GM23338 (cell line): ENCODE data around the gene HBA1. TPM values are rescaled to one million over a fixed set of nuclear protein-coding genes. Genes with fewer than 3 reads are reported as not detected.
"Not testable (repeated sequence)": the region's sequence is repeated elsewhere in the genome, so short reads cannot be mapped to it uniquely, and the experiment has no call there.

Source experiments
- ATAC-seq: fragments of 200-7000 bp; cut with Tn5 transposase; 3 replicates; pipeline ENCODE4 v1.9.1; 2020
- DNase-seq: peaks from one replicate; pipeline ENCODE4 v3.0.0-alpha.2; 2015; ENCODE audit warnings: low spot score
- H2AFZ ChIP-seq: fragments of 200-600 bp; sonication (generic); 2 replicates; pipeline ENCODE4 v1.8.0; 2016; ENCODE audit warnings: antibody characterized with exemption, mild to moderate bottlenecking, moderate library complexity
- H3F3A ChIP-seq: fragments of 200-600 bp; sonication (generic); replicated peaks from 2 replicates; pipeline ENCODE4 v1.8.0; 2017; ENCODE audit warnings: antibody characterized with exemption, mixed run types, low read depth
- H3K27ac ChIP-seq: fragments of 200-600 bp; sonication (generic); 2 replicates; pipeline ENCODE4 v1.6.1; 2016; ENCODE audit warnings: low read depth
- H3K27me3 ChIP-seq: fragments of 200-600 bp; sonication (generic); 2 replicates; pipeline ENCODE4 v1.8.0; 2016; ENCODE audit warnings: mild to moderate bottlenecking, mixed run types, moderate library complexity; ENCODE audit not compliant: insufficient read depth
- H3K36me3 ChIP-seq: fragments of 200-600 bp; sonication (generic); 2 replicates; pipeline ENCODE4 v1.8.0; 2016; ENCODE audit warnings: mild to moderate bottlenecking; ENCODE audit not compliant: insufficient read depth
- H3K4me1 ChIP-seq: fragments of 200-600 bp; sonication (generic); 2 replicates; pipeline ENCODE4 v1.8.0; 2016; ENCODE audit warnings: mild to moderate bottlenecking, moderate library complexity; ENCODE audit not compliant: insufficient read depth
- H3K4me2 ChIP-seq: fragments of 200-600 bp; sonication (generic); 2 replicates; pipeline ENCODE4 v1.7.1; 2017; ENCODE audit warnings: mixed run types
- H3K4me3 ChIP-seq: fragments of 200-600 bp; sonication (generic); 2 replicates; pipeline ENCODE4 v1.6.1; 2016; ENCODE audit warnings: mixed run types
- H3K79me2 ChIP-seq: fragments of 200-600 bp; sonication (generic); replicated peaks from 2 replicates; pipeline ENCODE4 v1.8.0; 2017; ENCODE audit warnings: mild to moderate bottlenecking; ENCODE audit not compliant: insufficient read depth
- H3K9me2 ChIP-seq: fragments of 200-600 bp; sonication (generic); 2 replicates; pipeline ENCODE4 v1.8.0; 2017; ENCODE audit not compliant: insufficient read depth
- H4K20me1 ChIP-seq: fragments of 200-600 bp; sonication (generic); replicated peaks from 2 replicates; pipeline ENCODE4 v1.8.0; 2017; ENCODE audit warnings: mild to moderate bottlenecking; ENCODE audit not compliant: insufficient read depth
- H3K27ac Mint-ChIP-seq: 2 replicates; pipeline ENCODE4 v1.8.0; 2020; ENCODE audit warnings: inconsistent platforms, mild to moderate bottlenecking, moderate library complexity, mixed read lengths
- H3K27me3 Mint-ChIP-seq: 3 replicates; pipeline ENCODE4 v1.8.0; 2022; ENCODE audit warnings: low read depth, mild to moderate bottlenecking, moderate library complexity, mixed read lengths, inconsistent platforms; ENCODE audit not compliant: insufficient read depth, poor library complexity
- H3K36me3 Mint-ChIP-seq: 3 replicates; pipeline ENCODE4 v1.8.0; 2021; ENCODE audit warnings: low read depth, mild to moderate bottlenecking, inconsistent platforms, moderate library complexity, mixed read lengths
- H3K4me1 Mint-ChIP-seq: 3 replicates; pipeline ENCODE4 v1.8.0; 2020; ENCODE audit warnings: mild to moderate bottlenecking, inconsistent platforms, mixed read lengths
- H3K4me3 Mint-ChIP-seq: 3 replicates; pipeline ENCODE4 v1.8.0; 2021; ENCODE audit warnings: moderate library complexity, mild to moderate bottlenecking, inconsistent platforms, mixed read lengths
- H3K9me3 Mint-ChIP-seq: 3 replicates; pipeline ENCODE4 v1.8.0; 2020; ENCODE audit warnings: moderate library complexity, mild to moderate bottlenecking, inconsistent platforms, mixed read lengths
- EZH2 ChIP-seq: fragments of 200-600 bp; sonication (generic); IDR thresholded peaks from one replicate; pipeline ENCODE4 v1.8.0; 2017; ENCODE audit warnings: antibody characterized with exemption, mild to moderate bottlenecking, low read depth; ENCODE audit not compliant: unreplicated experiment
- EZH2phosphoT487 ChIP-seq: fragments of 200-600 bp; sonication (generic); IDR thresholded peaks from one replicate; pipeline ENCODE4 v1.8.1; 2018; ENCODE audit warnings: antibody characterized with exemption; ENCODE audit not compliant: unreplicated experiment
- REST ChIP-seq: IDR thresholded peaks from one replicate; pipeline ENCODE4 v1.6.1; 2018; ENCODE audit warnings: antibody characterized with exemption; ENCODE audit not compliant: unreplicated experiment
- polyA plus RNA-seq: library from polyadenylated mRNA; unstranded; fragments of >200 nt; fragmentation: Nextera tagmentation; extraction: Ambion mirVana; gene quantifications from 2 replicates; pipeline ENCODE4 v1.2.1, GENCODE V29; 2016
- total RNA-seq: library from RNA; depleted of rRNA; stranded (reverse); fragments of >200 nt; shearing (Covaris generic); gene quantifications from 2 replicates; pipeline ENCODE4 v1.2.3, GENCODE V29; 2014

HBA1 gene
- total and polyA plus RNA-seq, 2 experiments from 2014 or later: 6.7 TPM; not detected in 1

GRCh38 chr16:172374-172941, 4.0 kb upstream of the HBA1 start, which contains the start of gene HBA2:
Gene HBA2, plus strand, starts transcription at chr16:172876. Its CDS starts 37 bp downstream, at chr16:172913.
- not testable (repeated sequence) for H3K9me2 ChIP-seq, H3K79me2 ChIP-seq, H2AFZ ChIP-seq, DNase-seq, H3K27ac ChIP-seq, H3K36me3 ChIP-seq, H3K4me2 ChIP-seq, H3K36me3 Mint-ChIP-seq, H3K9me3 Mint-ChIP-seq, H3K27ac Mint-ChIP-seq, H4K20me1 ChIP-seq, H3F3A ChIP-seq
- peaks cover 38% of the 10 kb centered on the region for H3K4me1 ChIP-seq
- H3K27me3 Mint-ChIP-seq: peaks cover 77% of the 10 kb centered on the region
- H3K4me3 Mint-ChIP-seq: peak within 1 kb of the TSS; percentile 52
- peaks cover 84% of the 10 kb centered on the region for H3K27me3 ChIP-seq
- peaks cover 42% of the 10 kb centered on the region for H3K4me1 Mint-ChIP-seq
- peak within 1 kb of the TSS; percentile 30; the same call in 1 of the 2 replicates for H3K4me3 ChIP-seq
- peak; percentile 4; the same call in 2 of the 3 replicates for ATAC-seq

- not testable (repeated sequence) for H3K36me3 Mint-ChIP-seq, H3K36me3 ChIP-seq, ATAC-seq, H3K9me3 Mint-ChIP-seq, H3K4me2 ChIP-seq, DNase-seq, H3K27ac ChIP-seq, H2AFZ ChIP-seq, H3K9me2 ChIP-seq, H3K27ac Mint-ChIP-seq, H3K79me2 ChIP-seq, H4K20me1 ChIP-seq
- peak; percentile 87 for TF ChIP-seq EZH2
- TF ChIP-seq EZH2phosphoT487: peak; percentile 81
- H3K4me3 Mint-ChIP-seq: peak overlapping the region; percentile 52
- Histone ChIP-seq H3K4me1 (peaks cover 29% of the 10 kb centered on the region), H3K4me3 (peak overlapping the region; percentile 30; the same call in 1 of the 2 replicates), H3F3A (peaks cover 11% of the 10 kb centered on the region; the same call in 1 of the 2 replicates), H3K27me3 (peaks cover 84% of the 10 kb centered on the region)
- peaks cover 77% of the 10 kb centered on the region for H3K27me3 Mint-ChIP-seq
- peaks cover 38% of the 10 kb centered on the region for H3K4me1 Mint-ChIP-seq
Observed at GRCh38 chr16:173211-173854, 3.1 kb upstream of the HBA1 start.

- Mint-ChIP-seq H3K4me3 (peak overlapping the region; percentile 44; the same call in 2 of the 3 replicates), H3K4me1 (peaks cover 30% of the 10 kb centered on the region), H3K27me3 (peaks cover 77% of the 10 kb centered on the region)
- ATAC-seq, H3K27ac Mint-ChIP-seq, H3K79me2 ChIP-seq, DNase-seq, H3K9me2 ChIP-seq, H4K20me1 ChIP-seq, H3K36me3 ChIP-seq, H3K9me3 Mint-ChIP-seq, H3K27ac ChIP-seq, H2AFZ ChIP-seq, H3K36me3 Mint-ChIP-seq: not testable (repeated sequence)
- H3K4me2 ChIP-seq: peak overlapping the region; percentile 55; the same call in 1 of the 2 replicates
- TF ChIP-seq REST: peak; percentile 58
- peaks cover 11% of the 10 kb centered on the region; the same call in 1 of the 2 replicates for H3F3A ChIP-seq
- peaks cover 21% of the 10 kb centered on the region for H3K4me1 ChIP-seq
- peak overlapping the region; percentile 40; the same call in 1 of the 2 replicates for H3K4me3 ChIP-seq
- peaks cover 84% of the 10 kb centered on the region for H3K27me3 ChIP-seq
Observed at GRCh38 chr16:173928-174769, 2.3 kb upstream of the HBA1 start.
